ENCODE data around the gene COPE.
A peak's percentile ranks its signal among the peaks of the same experiment; 100 is the strongest.

Gene COPE

DNA sequence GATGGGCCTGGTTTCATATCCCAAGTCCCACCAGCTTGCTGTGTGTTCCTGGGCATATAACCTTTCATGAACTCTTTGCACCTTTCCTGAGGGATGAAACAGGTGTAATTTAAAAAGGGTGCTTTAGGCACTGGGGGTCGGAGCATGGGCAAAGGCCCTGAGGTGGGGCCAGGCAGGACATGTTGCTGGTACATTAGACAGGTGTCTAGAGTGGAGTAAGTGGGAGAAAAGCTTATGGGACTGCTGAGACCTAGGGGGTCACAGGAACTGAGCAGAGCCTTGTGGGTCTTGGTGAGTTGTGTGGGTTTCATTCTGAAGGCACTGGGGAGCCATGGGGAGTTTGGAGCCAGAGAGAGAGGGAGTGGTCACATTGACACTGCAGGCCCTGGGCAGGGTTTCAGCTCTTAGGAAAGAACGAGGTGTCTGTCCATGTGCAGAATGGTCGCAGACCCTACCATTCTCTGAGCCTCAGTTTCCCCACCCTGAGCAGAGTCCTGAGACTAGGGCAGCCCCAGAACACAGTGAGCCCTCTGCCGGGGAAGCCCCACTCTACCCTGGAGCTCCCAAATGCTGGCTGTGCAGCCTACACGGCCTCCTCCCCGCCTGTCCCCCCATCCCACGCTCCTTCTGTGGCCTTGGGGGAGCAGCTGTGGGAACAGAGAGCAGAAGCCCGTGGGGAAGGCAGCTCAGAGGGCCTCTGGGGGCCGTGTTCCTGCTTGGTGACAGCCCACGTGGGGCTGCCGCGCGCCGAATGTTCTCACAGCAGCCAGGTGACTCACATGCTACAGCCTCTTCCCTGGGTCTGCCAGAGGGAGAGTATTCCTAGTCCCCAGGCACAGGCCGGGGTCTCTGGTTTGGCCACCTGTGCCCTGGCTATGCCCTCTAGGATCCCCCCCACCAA, 29.1 kb upstream of the COPE start:
- Histone ChIP-seq H2AFZ (ENCODE audit: low read depth, low read length) (no peak overlapping the region), H3K27me3 (ENCODE audit: insufficient read depth, low read length) (no peaks in the 10 kb centered on the region), H3K9me3 (ENCODE audit: low read length) (no peaks in the 10 kb centered on the region), H3K4me3 (ENCODE audit: low read length) (no peak overlapping the region), H3K4me1 (ENCODE audit: insufficient read depth, low read length) (no peaks in the 10 kb centered on the region), H3K36me3 (ENCODE audit: insufficient read depth, low read length) (no peaks in the 10 kb centered on the region)

- H3K4me3 ChIP-seq (ENCODE audit: low read length), result no peak overlapping the region
- H3K36me3 ChIP-seq (ENCODE audit: insufficient read depth, low read length), result no peaks in the 10 kb centered on the region
- no peaks in the 10 kb centered on the region for H3K4me1 ChIP-seq (ENCODE audit: insufficient read depth, low read length)
- no peak overlapping the region for H2AFZ ChIP-seq (ENCODE audit: low read depth, low read length)
- no peaks in the 10 kb centered on the region for H3K27me3 ChIP-seq (ENCODE audit: insufficient read depth, low read length)
- H3K9me3 ChIP-seq (ENCODE audit: low read length), result no peaks in the 10 kb centered on the region
Observed at GRCh38 chr19:18946918-18947317, 27.7 kb upstream of the COPE start.

- Histone ChIP-seq H3K36me3 (ENCODE audit: insufficient read depth, low read length) (no peaks in the 10 kb centered on the region), H3K9me3 (ENCODE audit: low read length) (no peaks in the 10 kb centered on the region)
Observed at GRCh38 chr19:18946335-18946734, 27.1 kb upstream of the COPE start.

DNA sequence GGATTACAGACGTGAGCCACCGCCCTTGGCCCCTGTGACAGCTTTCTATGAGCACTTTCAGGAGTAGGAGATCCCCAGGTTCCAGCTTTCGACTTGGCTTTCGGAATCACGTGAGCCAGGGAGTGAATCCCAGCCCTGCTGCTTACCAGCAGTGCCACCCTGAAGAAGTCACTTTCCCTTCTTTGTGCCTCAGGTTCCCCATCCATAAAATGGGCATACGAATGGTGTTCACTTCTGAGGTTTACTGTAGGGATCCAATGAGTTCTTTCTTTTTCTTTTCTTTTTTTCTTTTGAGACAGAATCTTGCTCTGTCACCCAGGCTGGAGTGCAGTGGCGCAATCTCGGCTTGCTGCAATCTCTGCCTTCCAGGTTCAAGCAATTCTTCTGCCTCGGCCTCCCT, 26.1 kb upstream of the COPE start:
- Histone ChIP-seq H3K4me3 (ENCODE audit: low read length) (no peak overlapping the region), H2AFZ (ENCODE audit: low read depth, low read length) (no peak overlapping the region), H3K4me1 (ENCODE audit: insufficient read depth, low read length) (peaks cover 4% of the 10 kb centered on the region), H3K9me3 (ENCODE audit: low read length) (no peaks in the 10 kb centered on the region), H3K36me3 (ENCODE audit: insufficient read depth, low read length) (no peaks in the 10 kb centered on the region), H3K27me3 (ENCODE audit: insufficient read depth, low read length) (no peaks in the 10 kb centered on the region)

More at GRCh38 chr19:18946335-18946734, 27.1 kb upstream of the COPE start:
- Histone ChIP-seq H3K4me3 (ENCODE audit: low read length) (no peak overlapping the region), H3K4me1 (ENCODE audit: insufficient read depth, low read length) (peaks cover 3% of the 10 kb centered on the region), H3K27me3 (ENCODE audit: insufficient read depth, low read length) (no peaks in the 10 kb centered on the region), H2AFZ (ENCODE audit: low read depth, low read length) (no peak overlapping the region)

DNA sequence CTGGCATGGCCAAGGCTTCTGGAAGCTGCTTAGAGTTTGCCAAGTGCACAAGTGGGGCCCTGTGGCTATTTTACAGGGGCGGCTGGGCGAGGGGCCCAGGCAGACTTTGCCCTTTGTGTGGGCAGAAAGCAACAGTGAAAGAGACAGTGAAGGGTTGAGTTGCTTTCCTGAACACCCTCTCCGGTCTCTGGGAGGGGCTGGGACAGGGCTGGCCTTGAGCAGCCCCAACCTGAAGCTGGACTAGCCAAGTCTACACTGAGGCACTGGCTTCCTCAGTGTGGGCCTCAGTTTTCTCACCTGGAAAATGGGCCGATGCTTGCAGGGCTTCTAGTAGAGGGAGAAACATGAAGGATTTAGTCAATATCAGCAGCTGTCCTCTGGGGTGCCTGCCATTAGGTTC, 24.3 kb upstream of the COPE start:
- H3K36me3 ChIP-seq (ENCODE audit: insufficient read depth, low read length), result peaks cover 5% of the 10 kb centered on the region
- H2AFZ ChIP-seq (ENCODE audit: low read depth, low read length), result no peak overlapping the region
- no peaks in the 10 kb centered on the region for H3K9me3 ChIP-seq (ENCODE audit: low read length)
- H3K27me3 ChIP-seq (ENCODE audit: insufficient read depth, low read length), result no peaks in the 10 kb centered on the region
- peaks cover 9% of the 10 kb centered on the region for H3K4me1 ChIP-seq (ENCODE audit: insufficient read depth, low read length)
- H3K4me3 ChIP-seq (ENCODE audit: low read length), result no peak overlapping the region

DNA sequence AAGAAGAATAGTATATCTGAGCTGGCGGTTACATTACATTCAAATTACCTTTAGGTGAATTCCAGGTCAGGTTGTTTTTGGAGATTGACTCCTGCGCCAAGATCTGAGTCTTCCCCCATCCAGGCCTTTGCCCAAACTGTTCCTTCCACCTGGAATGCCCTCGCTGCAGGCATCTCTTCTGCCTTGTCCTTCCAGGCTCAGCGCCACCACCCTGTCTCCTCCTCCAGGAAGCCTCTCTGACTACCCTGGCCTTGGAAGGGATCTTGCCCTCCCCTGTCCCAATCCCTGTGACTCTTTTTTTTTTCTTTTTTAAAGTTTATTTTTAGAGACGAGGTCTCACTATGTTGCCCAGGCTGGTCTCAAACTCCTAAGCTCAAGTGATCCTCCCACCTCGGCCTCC, 23.5 kb upstream of the COPE start:
- Histone ChIP-seq H3K27me3 (ENCODE audit: insufficient read depth, low read length) (no peaks in the 10 kb centered on the region), H3K9me3 (ENCODE audit: low read length) (no peaks in the 10 kb centered on the region)

DNA sequence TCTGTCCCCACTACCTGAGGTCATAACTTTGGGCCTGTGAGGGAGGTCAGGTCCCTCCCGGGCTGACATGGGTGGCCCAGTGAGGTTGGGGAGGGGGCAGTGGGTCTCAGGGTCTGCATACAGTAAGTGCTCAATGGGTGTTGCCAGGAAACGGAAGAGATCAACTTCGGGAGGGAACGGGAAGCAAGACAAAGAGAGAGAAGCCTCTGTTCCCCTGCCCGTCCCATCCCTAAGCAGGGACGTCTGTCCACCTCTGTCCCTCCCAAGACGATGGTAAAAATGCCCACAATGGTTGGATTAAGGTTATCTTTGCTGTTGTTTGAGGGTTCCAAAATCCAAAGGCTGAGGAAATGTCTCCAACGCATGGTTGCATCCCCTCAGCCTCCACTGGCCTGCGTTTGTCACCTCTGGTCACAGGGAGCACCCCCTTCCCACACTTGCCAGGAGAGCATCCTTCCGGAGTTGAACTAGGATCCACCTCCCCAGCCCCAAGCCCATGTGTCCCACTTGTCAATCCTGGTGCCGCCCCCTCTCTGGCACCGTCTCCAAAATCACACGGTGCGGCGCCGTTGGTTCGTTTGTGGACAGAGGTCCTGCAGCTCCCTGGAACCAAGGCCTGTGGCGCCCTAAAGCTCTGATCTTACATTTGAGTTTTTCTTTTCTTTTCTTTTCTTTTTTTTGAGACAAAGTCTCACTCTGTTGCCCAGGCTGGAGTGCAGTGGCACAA, 22.6 kb upstream of the COPE start:
- Histone ChIP-seq H3K9me3 (ENCODE audit: low read length) (no peaks in the 10 kb centered on the region), H3K27me3 (ENCODE audit: insufficient read depth, low read length) (no peaks in the 10 kb centered on the region), H2AFZ (ENCODE audit: low read depth, low read length) (no peak overlapping the region), H3K4me3 (ENCODE audit: low read length) (peak overlapping the region; percentile 38), H3K36me3 (ENCODE audit: insufficient read depth, low read length) (peaks cover 14% of the 10 kb centered on the region), H3K4me1 (ENCODE audit: insufficient read depth, low read length) (peaks cover 9% of the 10 kb centered on the region)

More for the DNA sequence above, 23.5 kb upstream of the COPE start:
- no peak overlapping the region for H3K4me3 ChIP-seq (ENCODE audit: low read length)
- peaks cover 9% of the 10 kb centered on the region for H3K4me1 ChIP-seq (ENCODE audit: insufficient read depth, low read length)
- peaks cover 11% of the 10 kb centered on the region for H3K36me3 ChIP-seq (ENCODE audit: insufficient read depth, low read length)
- no peak overlapping the region for H2AFZ ChIP-seq (ENCODE audit: low read depth, low read length)

DNA sequence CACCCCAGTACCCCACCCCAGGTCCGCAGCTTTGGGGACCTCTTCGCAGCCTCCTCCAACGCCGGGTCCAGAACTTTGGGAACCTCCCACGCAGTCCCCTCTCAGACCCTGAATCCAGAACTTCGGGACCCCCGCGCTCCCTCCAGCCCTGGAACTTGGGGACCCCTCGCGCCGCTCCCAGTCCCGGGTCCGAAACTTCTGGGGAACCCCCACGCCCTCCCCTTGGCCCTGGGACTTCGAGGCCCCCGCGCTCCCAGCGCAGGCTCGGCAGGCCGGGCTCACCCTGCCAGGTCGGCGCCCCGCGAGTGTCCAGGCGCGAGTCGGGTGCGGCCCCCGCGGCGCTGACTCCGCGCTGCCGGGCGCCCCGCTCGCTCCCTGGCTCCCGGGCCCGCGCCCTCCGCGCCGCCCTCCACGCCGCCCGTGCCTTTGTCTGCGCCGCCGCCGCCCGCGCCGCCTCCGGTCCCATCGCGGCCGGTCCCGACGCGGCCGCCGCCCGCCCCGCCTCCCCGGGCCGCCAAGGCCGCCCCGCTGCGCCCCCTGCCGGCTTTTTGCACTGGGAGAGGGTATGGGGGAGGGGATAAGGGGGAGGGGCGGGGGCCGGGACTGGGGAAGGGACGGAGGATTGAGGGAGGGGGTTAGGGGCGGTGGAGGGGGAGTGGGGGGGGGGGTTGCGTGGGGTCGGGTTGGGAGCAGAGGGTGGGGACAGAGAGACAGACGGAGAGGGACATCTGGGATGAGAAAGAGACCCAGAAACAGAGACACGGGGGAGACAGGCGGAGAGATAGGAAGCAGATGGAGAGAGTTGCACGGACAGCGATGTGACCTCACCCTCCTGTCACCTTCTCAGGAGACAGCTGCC, 21.8 kb upstream of the COPE start, which contains the start of gene HOMER3:
HOMER3 (minus strand) TSS at position 449 of the 859 bp plus-strand sequence. CDS start 2,235 bp downstream, outside the sequence.
- H2AFZ ChIP-seq (ENCODE audit: low read depth, low read length), result peak within 1 kb of the TSS; percentile 61
- H3K36me3 ChIP-seq (ENCODE audit: insufficient read depth, low read length), result peaks cover 14% of the 10 kb centered on the region
- no peaks in the 10 kb centered on the region for H3K9me3 ChIP-seq (ENCODE audit: low read length)
- peaks cover 9% of the 10 kb centered on the region for H3K4me1 ChIP-seq (ENCODE audit: insufficient read depth, low read length)
- peak within 1 kb of the TSS; percentile 99 for H3K4me3 ChIP-seq (ENCODE audit: low read length)
- no peaks in the 10 kb centered on the region for H3K27me3 ChIP-seq (ENCODE audit: insufficient read depth, low read length)

GRCh38 chr19:18939922-18940768, 21.0 kb upstream of the COPE start:
- no peaks in the 10 kb centered on the region for H3K9me3 ChIP-seq (ENCODE audit: low read length)
- peak overlapping the region; percentile 99 for H3K4me3 ChIP-seq (ENCODE audit: low read length)
- peaks cover 9% of the 10 kb centered on the region for H3K4me1 ChIP-seq (ENCODE audit: insufficient read depth, low read length)
- H3K36me3 ChIP-seq (ENCODE audit: insufficient read depth, low read length), result peaks cover 20% of the 10 kb centered on the region
- H2AFZ ChIP-seq (ENCODE audit: low read depth, low read length), result peak overlapping the region; percentile 61
- H3K27me3 ChIP-seq (ENCODE audit: insufficient read depth, low read length), result no peaks in the 10 kb centered on the region

GRCh38 chr19:18939163-18939562, 20.0 kb upstream of the COPE start:
- Histone ChIP-seq H3K9me3 (ENCODE audit: low read length) (no peaks in the 10 kb centered on the region), H2AFZ (ENCODE audit: low read depth, low read length) (no peak overlapping the region), H3K4me3 (ENCODE audit: low read length) (peak overlapping the region; percentile 99), H3K4me1 (ENCODE audit: insufficient read depth, low read length) (peaks cover 9% of the 10 kb centered on the region), H3K27me3 (ENCODE audit: insufficient read depth, low read length) (no peaks in the 10 kb centered on the region), H3K36me3 (ENCODE audit: insufficient read depth, low read length) (peaks cover 26% of the 10 kb centered on the region)

DNA sequence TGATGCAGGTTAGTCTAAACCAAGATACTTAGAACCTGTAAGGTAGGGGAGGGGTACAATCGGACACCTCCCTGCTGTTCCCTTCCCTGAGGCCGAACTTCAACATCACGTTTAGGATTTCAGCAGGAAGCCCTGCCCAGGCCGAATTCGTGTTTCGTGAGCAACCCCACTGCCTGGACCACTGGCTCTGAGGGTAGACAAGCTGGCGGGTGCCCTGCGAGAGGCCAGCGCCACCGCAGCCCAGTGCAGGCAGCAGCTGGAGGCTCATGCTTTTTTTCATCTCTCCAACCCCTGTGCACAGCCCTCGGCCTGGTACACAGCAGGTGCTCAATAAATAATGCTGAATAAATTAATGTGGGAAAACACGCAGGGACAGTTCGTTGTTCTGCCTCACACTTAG, 14.1 kb upstream of the COPE start:
- Histone ChIP-seq H3K27me3 (ENCODE audit: insufficient read depth, low read length) (no peaks in the 10 kb centered on the region), H3K4me3 (ENCODE audit: low read length) (no peak overlapping the region)

DNA sequence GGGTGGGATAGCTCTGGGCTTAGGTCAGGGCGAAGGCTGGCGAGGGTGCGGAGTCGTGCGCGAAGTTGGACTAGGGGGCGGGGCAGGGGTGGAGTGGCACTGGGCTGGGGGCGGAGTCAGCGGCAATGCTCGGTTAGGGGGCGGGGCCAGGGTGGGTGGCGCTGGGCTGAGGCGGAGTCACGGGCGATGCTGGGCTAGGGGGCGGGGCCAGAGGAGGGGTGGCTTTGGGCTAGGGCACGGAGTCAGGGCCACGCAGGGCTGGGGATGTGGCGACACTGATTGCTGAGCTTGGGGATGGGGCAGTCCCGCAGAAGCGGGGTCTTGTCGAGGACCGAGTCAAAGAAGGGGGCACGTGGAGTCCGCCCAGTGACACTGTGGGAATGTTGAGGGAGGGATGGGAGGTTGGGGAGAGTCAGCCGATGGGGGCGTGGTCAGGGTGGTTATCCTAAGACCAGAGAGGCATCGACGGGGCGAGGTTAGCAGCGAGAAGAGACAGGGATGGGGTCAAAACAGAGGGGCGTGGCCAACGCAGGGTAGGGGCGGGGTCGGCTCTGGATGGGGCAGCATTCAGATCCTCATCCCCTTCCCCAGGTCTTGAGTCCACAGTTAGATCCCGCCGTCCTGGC, 13.1 kb upstream of the COPE start:
- Histone ChIP-seq H3K27me3 (ENCODE audit: insufficient read depth, low read length) (no peaks in the 10 kb centered on the region), H3K36me3 (ENCODE audit: insufficient read depth, low read length) (peaks cover 58% of the 10 kb centered on the region), H3K4me3 (ENCODE audit: low read length) (no peak overlapping the region), H2AFZ (ENCODE audit: low read depth, low read length) (no peak overlapping the region), H3K4me1 (ENCODE audit: insufficient read depth, low read length) (no peaks in the 10 kb centered on the region), H3K9me3 (ENCODE audit: low read length) (no peaks in the 10 kb centered on the region)

More for the DNA sequence above, 14.1 kb upstream of the COPE start:
- Histone ChIP-seq H3K9me3 (ENCODE audit: low read length) (no peaks in the 10 kb centered on the region), H2AFZ (ENCODE audit: low read depth, low read length) (no peak overlapping the region), H3K36me3 (ENCODE audit: insufficient read depth, low read length) (peaks cover 56% of the 10 kb centered on the region), H3K4me1 (ENCODE audit: insufficient read depth, low read length) (no peaks in the 10 kb centered on the region)
